Central memory CD4-positive, alpha-beta T cell (primary cell): ENCODE data around the gene SERPINA10.
"Not testable (repeated sequence)": the region's sequence is repeated elsewhere in the genome, so short reads cannot be mapped to it uniquely, and the experiment has no call there.

Experiments
- DNase-seq: peaks from one replicate; pipeline ENCODE4 v3.0.0; 2022

Gene SERPINA10

DNA sequence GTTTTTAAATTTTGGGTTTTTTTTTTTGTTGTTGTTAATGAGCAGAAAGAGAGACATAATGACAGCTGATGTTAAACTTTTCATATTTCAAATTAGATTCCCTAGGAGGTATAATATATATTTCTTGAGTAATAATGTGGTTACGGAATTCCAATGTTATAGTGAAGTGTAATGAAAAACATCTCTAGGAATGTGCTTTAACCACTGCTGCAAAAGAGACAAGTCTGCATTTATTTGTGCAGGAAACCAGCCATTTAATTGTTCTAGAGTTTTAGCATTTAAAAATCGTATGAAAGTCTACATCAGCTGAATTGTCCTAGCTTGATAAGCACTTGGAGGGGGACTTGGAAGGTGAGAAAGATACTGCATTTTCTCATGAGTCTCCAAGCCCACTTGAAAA is 14.3 kb downstream of the SERPINA10 start:
- no peak for DNase-seq

- not testable (repeated sequence) for DNase-seq
Observed at GRCh38 chr14:94276898-94277561, 16.0 kb downstream of the SERPINA10 start.

DNA sequence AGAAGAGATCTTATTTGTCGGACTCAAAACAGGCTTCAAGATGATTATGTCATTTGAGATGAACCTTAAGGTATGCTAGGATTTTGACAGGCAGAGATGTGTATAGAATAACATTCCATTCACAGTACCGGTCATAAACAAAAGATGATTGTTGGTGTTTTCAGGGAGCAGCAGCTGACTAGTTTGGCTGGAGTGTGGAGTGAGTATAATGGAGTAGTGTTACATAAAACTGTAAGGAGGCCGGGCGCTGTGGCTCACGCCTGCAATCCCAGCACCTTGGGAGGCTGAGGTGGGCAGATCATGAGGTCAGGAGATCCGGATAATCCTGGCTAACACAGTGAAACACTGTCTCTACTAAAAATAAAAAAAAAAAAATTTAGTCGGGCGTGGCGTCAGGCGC is 23.9 kb downstream of the SERPINA10 start:
- DNase-seq, result no peak

DNA sequence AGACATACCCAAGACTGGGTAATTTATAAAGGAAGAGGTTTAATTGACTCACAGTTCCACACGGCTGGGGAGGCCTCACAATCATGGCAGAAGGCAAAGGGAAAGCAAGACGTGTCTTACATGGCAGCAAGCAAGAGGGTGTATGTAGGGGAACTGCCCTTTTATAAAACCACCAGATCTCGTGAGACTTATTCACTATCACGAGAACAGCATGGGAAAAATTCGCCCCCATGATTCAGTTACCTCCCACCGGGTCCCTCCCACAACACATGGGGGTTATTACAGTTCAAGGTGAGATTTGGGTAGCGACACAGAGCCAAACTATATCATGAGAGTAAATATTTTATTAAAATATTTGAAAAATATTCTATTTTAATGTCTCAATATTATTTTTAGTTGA is 24.5 kb downstream of the SERPINA10 start:
- DNase-seq, result not testable (repeated sequence)

GRCh38 chr14:94267352-94267751 is 25.7 kb downstream of the SERPINA10 start:
- DNase-seq, result no peak

- not testable (repeated sequence) for DNase-seq
Observed at GRCh38 chr14:94264195-94264594, 28.9 kb downstream of the SERPINA10 start.

DNA sequence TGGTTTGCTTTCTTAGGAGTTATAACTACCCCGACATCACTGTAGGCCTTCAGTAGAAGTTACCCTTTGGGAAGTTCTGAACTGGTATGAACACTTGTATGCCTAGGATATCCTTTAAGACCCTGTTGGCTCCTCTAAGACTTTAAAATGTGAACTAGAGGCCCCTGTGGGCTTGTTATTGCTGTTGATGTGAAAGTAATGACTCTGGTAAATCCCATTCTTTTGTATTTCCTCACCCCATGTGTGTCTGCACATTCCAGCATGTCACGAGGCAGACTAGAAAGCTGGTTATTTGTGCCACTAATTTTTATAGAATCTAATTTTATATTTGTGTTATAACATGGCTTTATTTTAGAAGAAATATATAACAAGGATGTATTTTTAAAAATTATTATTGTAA is 48.9 kb downstream of the SERPINA10 start:
- DNase-seq, result no peak

- DNase-seq, result no peak
Observed at GRCh38 chr14:94239406-94239805, 53.7 kb downstream of the SERPINA10 start.

- DNase-seq, result no peak
Observed at GRCh38 chr14:94237983-94238382, 55.1 kb downstream of the SERPINA10 start.

DNA sequence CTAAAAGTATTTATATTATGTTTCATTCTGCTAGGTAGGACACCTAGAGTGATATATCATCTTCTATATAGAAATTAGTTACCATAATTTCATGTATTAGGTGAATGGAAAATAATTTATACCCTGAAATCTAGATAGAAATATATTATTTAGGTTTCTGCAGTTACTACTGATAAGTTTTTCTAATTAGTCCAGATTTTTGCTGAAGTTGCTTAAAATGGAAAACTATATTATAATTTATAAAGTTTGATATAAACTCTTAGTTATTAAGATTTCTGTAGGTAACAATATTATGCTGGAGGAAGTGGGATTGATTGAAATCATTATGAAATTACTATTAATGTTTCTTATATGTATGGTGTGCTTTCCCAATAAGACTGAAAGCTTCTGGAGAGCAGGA is 56.0 kb downstream of the SERPINA10 start:
- no peak for DNase-seq
